ENCODE measurements around the gene MLC1.

GRCh38 chr22:50101870-50102565 lies 16.8 kb upstream of the MLC1 start:
- TF ChIP-seq CTCF (IDR thresholded peaks at IDR 0.05) (no peak), POLR2AphosphoS5 (IDR thresholded peaks at IDR 0.05; ENCODE audit: low read depth, low read length) (no peak)
